Measurements from ENCODE around the gene CGREF1. TPM values are rescaled to one million over a fixed set of nuclear protein-coding genes. Genes with fewer than 3 reads are reported as not detected.

Gene CGREF1
- total RNA-seq, 4 donors from 2014 or later: 2.3 to 22.9 (median 9.7) TPM

- Histone ChIP-seq H3K4me1 (peaks cover 0 to 12% of the 10 kb centered on the region in 2 donors), H3K36me3 (no peaks in the 10 kb centered on the region), H3K4me3 (peak within 1 kb of the TSS; percentile 83 to 99), H3K27me3 (no peaks in the 10 kb centered on the region), H3K27ac (peak within 1 kb of the TSS; percentile 89 to 96), H3K9me3 (no peaks in the 10 kb centered on the region)
- peak; percentile 95 to 98 for DNase-seq
- peak; percentile 86 to 98 for TF ChIP-seq POLR2A (IDR thresholded peaks at IDR 0.05)
- peak; percentile 41 to 68 (median 42) for TF ChIP-seq CTCF (IDR thresholded peaks at IDR 0.05)
- intact Hi-C loops (cut with DNase I; ENCODE audit: low total_unique reads): loop anchor here (10.0 kb wide), 1 partner anchor 61 kb away; no protein-coding TSS in a partner anchor
Observed at GRCh38 chr2:27133905-27134780, 15.2 kb upstream of the CGREF1 start, which contains the start of gene PREB. PREB (minus strand) TSS chr2:27134636; CDS start chr2:27134421, 215 bp downstream.

- peaks cover 0 to 12% of the 10 kb centered on the region in 2 donors for H3K4me1 ChIP-seq
- no peak for DNase-seq
- no peak for TF ChIP-seq CTCF (IDR thresholded peaks at IDR 0.05)
- no peak for TF ChIP-seq POLR2A (IDR thresholded peaks at IDR 0.05)
- H3K36me3 ChIP-seq: no peaks in the 10 kb centered on the region
- H3K27me3 ChIP-seq: no peaks in the 10 kb centered on the region
- H3K4me3 ChIP-seq: peak overlapping the region; percentile 83 to 99
- intact Hi-C loops (cut with DNase I; ENCODE audit: low total_unique reads): loop anchor here (10.0 kb wide), 1 partner anchor 61 kb away; no protein-coding TSS in a partner anchor
- H3K9me3 ChIP-seq: no peaks in the 10 kb centered on the region
- H3K27ac ChIP-seq: peak overlapping the region; percentile 89 to 96
Observed at GRCh38 chr2:27133195-27133875, 14.4 kb upstream of the CGREF1 start.

GRCh38 chr2:27131429-27131828, 12.5 kb upstream of the CGREF1 start:
- Histone ChIP-seq H3K27me3 (no peaks in the 10 kb centered on the region), H3K9me3 (no peaks in the 10 kb centered on the region), H3K36me3 (no peaks in the 10 kb centered on the region), H3K4me3 (no peak overlapping the region), H3K4me1 (peaks cover 0 to 12% of the 10 kb centered on the region in 2 donors), H3K27ac (no peak overlapping the region)
- intact Hi-C loops (cut with DNase I; ENCODE audit: low total_unique reads): loop anchor here (10.0 kb wide), 1 partner anchor 63 kb away; no protein-coding TSS in a partner anchor
- no peak for DNase-seq
- no peak for TF ChIP-seq CTCF (IDR thresholded peaks at IDR 0.05)
- no peak for TF ChIP-seq POLR2A (IDR thresholded peaks at IDR 0.05)

- H3K4me1 ChIP-seq: peaks cover 0 to 12% of the 10 kb centered on the region in 2 donors
- no peak overlapping the region for H3K27ac ChIP-seq
- no peak overlapping the region for H3K4me3 ChIP-seq
- no peaks in the 10 kb centered on the region for H3K27me3 ChIP-seq
- TF ChIP-seq POLR2A (IDR thresholded peaks at IDR 0.05) (no peak), CTCF (IDR thresholded peaks at IDR 0.05) (no peak)
- H3K36me3 ChIP-seq: no peaks in the 10 kb centered on the region
- intact Hi-C loops (cut with DNase I; ENCODE audit: low total_unique reads): loop anchor here (10.0 kb wide), 1 partner anchor 64 kb away; no protein-coding TSS in a partner anchor
- no peak for DNase-seq
- H3K9me3 ChIP-seq: no peaks in the 10 kb centered on the region
Observed at GRCh38 chr2:27130396-27130795, 11.5 kb upstream of the CGREF1 start.

All from uterus (tissue), 4 donors.